LNCAP (cell line): ENCODE measurements around the gene TMEM170B.

Source experiments
- TF ChIP-seq, protein P1 (sequence below): fragments of 450-650 bp; IDR thresholded peaks from 2 replicates; pipeline ENCODE4 v1.5.1; 2017; ENCODE audit warnings: mild to moderate bottlenecking

Gene TMEM170B

DNA sequence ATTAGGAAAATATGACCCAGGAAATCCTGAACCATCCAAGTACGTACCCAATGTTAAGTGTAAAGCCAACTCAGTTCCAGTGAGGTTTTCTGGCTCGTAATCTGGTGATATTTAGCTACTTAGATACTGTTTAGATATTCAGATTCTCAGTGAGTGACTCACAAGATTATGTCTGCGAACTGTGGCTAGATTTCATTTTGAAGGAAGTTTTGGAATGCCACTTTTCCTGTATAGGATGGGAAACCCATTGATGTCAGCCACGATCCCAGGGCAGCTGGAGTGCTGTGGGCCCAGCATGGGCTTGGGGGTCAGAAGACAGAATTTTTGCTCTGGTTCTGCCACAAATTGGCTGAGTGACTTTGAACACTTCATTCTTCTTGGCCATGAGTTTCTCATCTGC lies 76.3 kb downstream of the TMEM170B start:
- TF ChIP-seq, protein P1, sequence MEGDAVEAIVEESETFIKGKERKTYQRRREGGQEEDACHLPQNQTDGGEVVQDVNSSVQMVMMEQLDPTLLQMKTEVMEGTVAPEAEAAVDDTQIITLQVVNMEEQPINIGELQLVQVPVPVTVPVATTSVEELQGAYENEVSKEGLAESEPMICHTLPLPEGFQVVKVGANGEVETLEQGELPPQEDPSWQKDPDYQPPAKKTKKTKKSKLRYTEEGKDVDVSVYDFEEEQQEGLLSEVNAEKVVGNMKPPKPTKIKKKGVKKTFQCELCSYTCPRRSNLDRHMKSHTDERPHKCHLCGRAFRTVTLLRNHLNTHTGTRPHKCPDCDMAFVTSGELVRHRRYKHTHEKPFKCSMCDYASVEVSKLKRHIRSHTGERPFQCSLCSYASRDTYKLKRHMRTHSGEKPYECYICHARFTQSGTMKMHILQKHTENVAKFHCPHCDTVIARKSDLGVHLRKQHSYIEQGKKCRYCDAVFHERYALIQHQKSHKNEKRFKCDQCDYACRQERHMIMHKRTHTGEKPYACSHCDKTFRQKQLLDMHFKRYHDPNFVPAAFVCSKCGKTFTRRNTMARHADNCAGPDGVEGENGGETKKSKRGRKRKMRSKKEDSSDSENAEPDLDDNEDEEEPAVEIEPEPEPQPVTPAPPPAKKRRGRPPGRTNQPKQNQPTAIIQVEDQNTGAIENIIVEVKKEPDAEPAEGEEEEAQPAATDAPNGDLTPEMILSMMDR = no peak

DNA sequence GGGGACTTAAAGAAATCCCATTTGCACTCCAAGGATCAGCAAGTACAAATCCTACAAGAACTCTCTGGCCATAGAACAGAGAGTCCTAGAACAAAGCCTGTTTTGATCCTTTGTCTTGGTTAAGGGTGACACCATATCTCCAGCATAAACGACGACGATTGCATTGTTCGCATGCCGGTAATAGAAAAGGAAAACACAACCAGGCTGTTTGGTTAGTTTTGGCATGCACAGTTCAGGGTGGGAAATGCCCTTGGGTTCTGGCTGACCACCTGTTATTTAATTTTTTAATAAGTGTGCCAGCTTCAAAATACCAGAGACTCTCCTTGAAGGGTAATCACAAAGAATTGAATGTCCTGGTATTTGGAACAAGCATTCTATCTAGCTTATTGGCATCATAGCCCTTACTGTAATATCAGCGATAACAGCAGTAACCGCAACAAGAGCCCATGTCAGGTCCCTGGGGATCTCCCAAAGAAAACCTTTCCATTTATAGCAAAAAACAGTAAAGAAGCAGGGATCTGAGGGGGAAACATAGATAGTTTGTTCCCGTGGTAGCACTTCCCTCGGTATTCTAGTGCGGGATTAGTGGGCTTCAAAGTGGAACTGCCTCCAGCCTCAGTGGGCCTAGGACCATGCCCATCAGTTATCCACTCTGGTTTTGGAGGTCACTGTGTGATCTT lies 77.1 kb downstream of the TMEM170B start:
- TF ChIP-seq, protein P1 = no peak

GRCh38 chr6:11615214-11615602 lies 77.7 kb downstream of the TMEM170B start:
- TF ChIP-seq, protein P1 = no peak

DNA sequence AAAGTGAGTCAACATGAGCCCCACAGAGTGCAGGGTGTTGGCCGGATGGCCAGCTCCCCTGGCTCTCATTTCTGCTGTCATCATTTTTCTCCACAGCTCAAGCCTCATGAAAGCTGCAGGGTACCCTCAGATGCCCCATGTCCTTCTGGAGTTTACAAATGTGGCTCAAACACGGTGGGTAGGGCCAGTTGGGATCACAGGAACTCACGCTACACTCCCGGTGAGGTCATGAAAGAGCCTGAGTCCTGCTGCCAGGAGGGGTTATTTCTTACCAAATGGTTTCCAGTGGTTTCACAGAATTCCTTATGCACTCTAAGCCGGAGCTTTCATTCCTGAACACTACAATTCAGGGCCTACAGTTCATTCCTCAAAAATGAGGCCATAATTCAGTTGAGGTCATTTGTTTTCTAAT lies 78.7 kb downstream of the TMEM170B start:
- TF ChIP-seq, protein P1 = no peak

DNA sequence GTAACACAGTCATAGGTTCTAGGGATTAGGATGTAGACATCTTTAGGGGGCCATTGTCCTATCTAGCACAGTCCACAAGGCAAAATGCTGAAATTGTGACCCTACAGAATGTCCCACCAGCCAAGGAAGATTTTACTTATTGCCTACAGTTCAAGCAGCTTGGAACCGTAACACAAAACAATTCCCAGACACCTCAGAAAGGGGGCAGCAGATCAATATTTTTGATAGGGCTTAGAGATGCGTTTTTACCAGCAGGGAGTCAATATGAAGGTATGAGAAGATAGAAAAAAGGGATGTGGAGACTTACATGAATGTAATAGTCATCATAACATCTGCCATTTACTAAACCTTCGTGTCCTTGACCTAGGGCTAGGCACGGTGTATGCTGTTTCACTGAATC lies 81.0 kb downstream of the TMEM170B start:
- TF ChIP-seq, protein P1 = peak; percentile 41; the same call in 1 of the 2 replicates

- TF ChIP-seq, protein P1 = no peak
These were observed 83.6 kb downstream of the TMEM170B start for GRCh38 chr6:11621119-11621518.

DNA sequence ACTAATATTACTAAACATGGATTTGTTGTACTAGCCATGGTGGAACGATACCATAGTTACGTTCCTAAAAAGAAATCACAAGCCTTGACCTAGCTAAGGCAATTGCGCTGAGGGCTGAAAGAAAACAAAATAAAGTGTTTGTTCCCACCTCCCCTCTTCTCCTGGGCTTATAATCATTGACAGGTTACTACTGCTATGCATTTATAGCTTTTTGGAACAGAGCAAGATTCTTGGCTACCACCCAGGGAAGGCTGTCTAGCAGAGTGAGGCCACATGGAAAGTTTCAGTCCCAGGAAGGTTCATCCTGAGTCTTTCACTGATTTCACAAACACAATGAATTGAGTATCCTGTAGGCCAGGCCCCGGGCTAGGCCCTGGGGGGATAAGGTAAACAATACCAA lies 84.6 kb downstream of the TMEM170B start:
- TF ChIP-seq, protein P1 = no peak

DNA sequence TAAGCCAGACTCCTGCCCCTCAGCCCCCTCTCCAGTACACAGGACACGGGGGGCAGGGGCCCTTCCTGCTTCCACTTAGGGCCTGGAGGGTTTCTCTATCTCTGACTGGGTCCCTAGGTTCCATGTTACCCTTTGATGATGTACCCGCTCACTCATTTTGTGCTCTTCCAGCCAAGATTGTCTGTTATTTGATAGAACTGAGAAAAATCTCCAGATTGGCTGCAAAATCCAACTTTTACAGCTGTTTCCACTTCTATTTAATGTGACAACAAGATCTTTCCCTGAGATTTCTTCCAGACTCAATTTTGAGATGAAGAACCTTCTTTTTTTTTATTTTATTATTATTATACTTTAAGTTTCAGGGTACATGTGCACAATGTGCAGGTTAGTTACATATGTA lies 85.7 kb downstream of the TMEM170B start:
- TF ChIP-seq, protein P1 = no peak
